Panc1 (cell line): ENCODE results near the gene TPST2. TPM values are rescaled to one million over a fixed set of nuclear protein-coding genes. Genes with fewer than 3 reads are reported as not detected.

Experiments used
- ATAC-seq: fragments of 200-7000 bp; cut with Tn5 transposase; 2 replicates; pipeline ENCODE4 v1.9.1; 2020; ENCODE audit warnings: mild to moderate bottlenecking, moderate library complexity
- BruUV-seq: library from RNA; stranded (reverse); fragments of 400-500 nt; replicated peaks from 2 replicates; lab custom pipeline; 2021; lab: Mats Ljungman, UMichigan
- CTCF ChIA-PET: fragments of 300-600 bp; sonication (Branson Sonifier 250); formaldehyde crosslinking; loops from one replicate; lab custom pipeline; 2022; ENCODE audit warnings: antibody characterized with exemption; lab: Charles Lee
- POLR2A ChIA-PET: fragments of 300-600 bp; sonication (Branson Sonifier 250); formaldehyde crosslinking; loops from one replicate; lab custom pipeline; 2022; ENCODE audit warnings: antibody characterized with exemption; lab: Charles Lee
- DNase-seq: peaks from one replicate; pipeline ENCODE4 v3.0.0-alpha.2; 2010; ENCODE audit warnings: low read depth, low spot score
- H3K27ac ChIP-seq: 2 replicates; pipeline ENCODE4 v1.5.1; 2011; ENCODE audit warnings: mild to moderate bottlenecking, low read length, inconsistent platforms
- H3K27me3 ChIP-seq: fragments of 200-500 bp; sonication (Bioruptor generic); 2 replicates; pipeline ENCODE4 v1.6.0; 2014; ENCODE audit warnings: low read length, inconsistent platforms; ENCODE audit not compliant: control insufficient read depth, insufficient read depth
- H3K36me3 ChIP-seq: fragments of 200-500 bp; sonication (Bioruptor generic); 2 replicates; pipeline ENCODE4 v1.5.1; 2014; ENCODE audit warnings: inconsistent platforms, mild to moderate bottlenecking, low read length, moderate library complexity; ENCODE audit not compliant: control insufficient read depth, insufficient read depth
- H3K4me1 ChIP-seq: 2 replicates; pipeline ENCODE4 v1.5.1; 2011; ENCODE audit warnings: inconsistent platforms, mild to moderate bottlenecking, low read length, moderate library complexity; ENCODE audit not compliant: control insufficient read depth, insufficient read depth
- H3K4me3 ChIP-seq, 2 experiments: 2 replicates each; pipeline ENCODE4 v1.5.1; 2011 to 2012; ENCODE audit warnings: low read depth in 2 of 2, low read length in 2 of 2, mild to moderate bottlenecking in 2 of 2, inconsistent platforms in 1 of 2, moderate library complexity in 1 of 2
- H3K9me3 ChIP-seq: fragments of 200-500 bp; sonication (Bioruptor generic); 2 replicates; pipeline ENCODE4 v1.5.1; 2014; ENCODE audit warnings: low read depth, mild to moderate bottlenecking, inconsistent platforms, low read length, moderate library complexity; ENCODE audit not compliant: control insufficient read depth, insufficient read depth
- CTCF ChIP-seq: fragments of 450-650 bp; IDR thresholded peaks from 2 replicates; pipeline ENCODE4 v1.5.1; 2017; ENCODE audit warnings: mild to moderate bottlenecking
- POLR2AphosphoS5 ChIP-seq: IDR thresholded peaks from 2 replicates; pipeline ENCODE4 v1.6.1; 2012; ENCODE audit warnings: mild to moderate bottlenecking, low read depth, low read length, moderate library complexity
- REST ChIP-seq, 2 experiments: IDR thresholded peaks; 2 replicates each; pipeline ENCODE4 v1.6.1; 2011 to 2012; ENCODE audit warnings: low read depth in 2 of 2, control low read depth in 1 of 2, low read length in 1 of 2, mild to moderate bottlenecking in 1 of 2, moderate library complexity in 1 of 2; ENCODE audit not compliant: insufficient read depth in 1 of 2
- SIN3A ChIP-seq: IDR thresholded peaks from 2 replicates; pipeline ENCODE4 v1.6.1; 2012; ENCODE audit warnings: low read depth, mild to moderate bottlenecking, low read length, moderate library complexity, borderline replicate concordance; ENCODE audit not compliant: insufficient read depth
- TCF7L2 ChIP-seq: IDR thresholded peaks from 2 replicates; pipeline ENCODE4 v1.6.1; 2011; ENCODE audit warnings: mild to moderate bottlenecking, low read depth, low read length, inconsistent platforms
- in situ Hi-C: cut with HindIII; loops from 2 replicates; pipeline ENCODE4 v1.10.0; 2016; ENCODE audit warnings: low sequenced_read_pairs, low pct_unique_long_range_greater_than_20kb
- intact Hi-C: fragments of 100-400 bp; cut with micrococcal nuclease; formaldehyde crosslinking; loops from one replicate; pipeline ENCODE4 v1.10.0; 2022; ENCODE audit not compliant: unreplicated experiment
- total RNA-seq: library from RNA; stranded (reverse); gene quantifications from one replicate; pipeline ENCODE4 v1.2.1, GENCODE V29; 2021; ENCODE audit not compliant: unreplicated experiment

Gene TPST2
- total RNA-seq, 1 experiment from 2014 or later, result 7.1 TPM

GRCh38 chr22:26487996-26488395 lies 101.9 kb downstream of the TPST2 start:
- POLR2A ChIA-PET, result no interaction called here
- Histone ChIP-seq H3K27me3 (no peaks in the 10 kb centered on the region), H3K4me3 (no peak overlapping the region), H3K9me3 (no peaks in the 10 kb centered on the region), H3K27ac (no peak overlapping the region), H3K36me3 (peaks cover 10% of the 10 kb centered on the region), H3K4me1 (peaks cover 3% of the 10 kb centered on the region; the same call in 1 of the 2 replicates)
- intact Hi-C loops (no loop called here), in situ Hi-C loops (no loop called here)
- no peak for TF ChIP-seq POLR2AphosphoS5
- TF ChIP-seq SIN3A, result no peak
- TF ChIP-seq REST (IDR thresholded peaks at IDR 0.05; ENCODE audit: insufficient read depth in 1 of 2, low read depth in 2 of 2, low read length in 1 of 2), result no peak
- TF ChIP-seq CTCF, result no peak
- no peak for TF ChIP-seq TCF7L2
- no peak for ATAC-seq
- BruUV-seq, result no TSS peak
- CTCF ChIA-PET, result no interaction called here
- no peak for DNase-seq

- H3K27me3 ChIP-seq, result no peaks in the 10 kb centered on the region
- TF ChIP-seq SIN3A (no peak), CTCF (no peak), REST (IDR thresholded peaks at IDR 0.05; ENCODE audit: insufficient read depth in 1 of 2, low read depth in 2 of 2, low read length in 1 of 2) (no peak), TCF7L2 (no peak), POLR2AphosphoS5 (no peak)
- peaks cover 9% of the 10 kb centered on the region for H3K36me3 ChIP-seq
- CTCF ChIA-PET, result no interaction called here
- no peak overlapping the region for H3K4me3 ChIP-seq
- no peak overlapping the region for H3K27ac ChIP-seq
- no TSS peak for BruUV-seq
- no peaks in the 10 kb centered on the region for H3K9me3 ChIP-seq
- in situ Hi-C loops (no loop called here), intact Hi-C loops (no loop called here)
- ATAC-seq, result no peak
- POLR2A ChIA-PET, result interaction anchor here (0.7 kb wide), 1 partner anchor 35 kb away, joined by 8 read pairs; no protein-coding TSS in a partner anchor
- peaks cover 17% of the 10 kb centered on the region for H3K4me1 ChIP-seq
- no peak for DNase-seq
These were observed 103.5 kb downstream of the TPST2 start for GRCh38 chr22:26486394-26486793.
